Stimulated activated CD4-positive, alpha-beta T cell treated with anti-CD3 and anti-CD28 coated beads, TNF-alpha, amount 100 ng/mL, for 48 hours (primary cell): ENCODE data around the gene HYAL2.

Source experiments
- DNase-seq, 3 donors: peaks; one replicate each; pipeline ENCODE4 v3.0.0-alpha.2; 2020; ENCODE audit warnings: low read depth in 3 of 3

The HYAL2 gene, protein sequence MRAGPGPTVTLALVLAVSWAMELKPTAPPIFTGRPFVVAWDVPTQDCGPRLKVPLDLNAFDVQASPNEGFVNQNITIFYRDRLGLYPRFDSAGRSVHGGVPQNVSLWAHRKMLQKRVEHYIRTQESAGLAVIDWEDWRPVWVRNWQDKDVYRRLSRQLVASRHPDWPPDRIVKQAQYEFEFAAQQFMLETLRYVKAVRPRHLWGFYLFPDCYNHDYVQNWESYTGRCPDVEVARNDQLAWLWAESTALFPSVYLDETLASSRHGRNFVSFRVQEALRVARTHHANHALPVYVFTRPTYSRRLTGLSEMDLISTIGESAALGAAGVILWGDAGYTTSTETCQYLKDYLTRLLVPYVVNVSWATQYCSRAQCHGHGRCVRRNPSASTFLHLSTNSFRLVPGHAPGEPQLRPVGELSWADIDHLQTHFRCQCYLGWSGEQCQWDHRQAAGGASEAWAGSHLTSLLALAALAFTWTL

GRCh38 chr3:50322386-50323091 is at the start of gene HYAL2:
TSS of gene HYAL2 (minus strand) at chr3:50322745. CDS start at chr3:50320489, 2,256 bp downstream.
- DNase-seq = no peak

DNA sequence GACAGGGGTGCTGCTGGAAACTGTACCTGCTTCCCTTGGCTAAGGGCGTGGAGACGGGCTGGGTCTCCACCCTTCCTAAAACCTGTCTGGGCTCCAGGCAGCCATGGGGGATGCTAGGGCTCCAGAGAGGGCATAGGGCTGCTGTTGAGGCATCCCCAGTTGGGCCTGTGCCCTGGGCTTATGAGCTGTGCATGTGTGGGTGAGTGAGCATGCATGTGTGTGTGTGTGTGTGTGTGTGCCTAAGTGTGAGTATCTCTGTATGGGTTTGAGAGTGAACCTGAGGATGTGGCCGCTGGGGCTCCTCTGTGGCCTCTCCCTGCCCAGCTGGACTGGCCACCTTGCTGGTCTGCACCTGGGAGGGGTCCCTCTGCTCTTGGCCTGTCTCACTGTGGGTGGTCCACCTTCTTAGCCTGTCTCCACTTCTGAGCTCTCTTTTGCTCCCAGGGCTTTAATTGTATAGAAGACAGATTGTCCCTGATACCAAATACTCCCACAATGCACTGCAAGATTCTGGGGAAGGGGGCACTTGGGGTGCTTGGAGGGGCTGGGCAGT is 48.7 kb upstream of the HYAL2 start:
- DNase-seq = no peak

DNA sequence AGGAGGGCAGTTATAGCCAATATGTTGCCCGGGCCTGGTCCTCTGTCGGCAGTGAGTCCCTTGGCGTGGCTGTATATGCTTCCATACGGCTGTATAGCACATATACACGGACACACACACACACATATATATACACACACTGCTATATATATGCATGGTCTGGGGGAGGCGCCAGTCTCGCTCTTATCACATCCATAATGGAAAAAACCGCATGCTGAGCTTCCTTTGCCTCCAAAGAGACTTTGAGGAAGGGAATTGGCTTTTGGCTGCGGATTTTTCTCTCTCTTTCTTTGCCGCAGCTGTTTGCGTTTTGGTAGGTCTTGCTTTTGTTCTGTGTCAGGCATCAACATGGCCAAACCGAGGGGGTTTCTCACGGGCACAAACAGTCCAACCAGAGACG is 48.0 kb upstream of the HYAL2 start:
- DNase-seq = no peak

DNA sequence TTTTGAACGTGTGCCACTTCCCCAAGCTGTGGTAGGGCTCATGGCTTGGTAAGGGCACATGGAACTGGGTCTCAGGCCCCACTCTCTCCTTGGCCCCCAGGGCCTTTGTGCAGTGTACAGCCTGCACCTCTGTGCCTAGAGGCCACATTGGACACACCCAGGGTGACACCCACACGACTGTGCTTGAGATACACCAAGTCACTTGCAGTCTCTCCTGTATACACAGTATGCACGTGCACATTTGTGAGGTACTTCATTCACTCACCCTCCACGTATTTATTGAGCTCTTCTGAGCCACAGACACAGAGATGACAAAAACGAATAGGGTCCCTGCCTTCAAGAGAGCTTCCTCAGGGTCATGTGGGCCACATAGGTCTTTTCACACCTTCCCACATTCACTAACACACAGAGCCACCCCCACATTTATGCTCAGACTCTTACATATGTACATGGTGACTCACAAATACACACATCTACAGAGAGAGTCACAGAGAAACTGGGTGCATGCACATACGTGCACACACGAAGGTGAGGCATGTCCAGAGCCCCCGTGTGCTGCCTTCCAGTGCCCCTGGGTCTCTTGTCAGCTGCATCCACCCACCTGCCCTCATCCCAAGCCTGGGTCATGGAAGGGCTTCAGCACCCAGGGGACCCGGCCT is 46.6 kb upstream of the HYAL2 start:
- DNase-seq = no peak

DNA sequence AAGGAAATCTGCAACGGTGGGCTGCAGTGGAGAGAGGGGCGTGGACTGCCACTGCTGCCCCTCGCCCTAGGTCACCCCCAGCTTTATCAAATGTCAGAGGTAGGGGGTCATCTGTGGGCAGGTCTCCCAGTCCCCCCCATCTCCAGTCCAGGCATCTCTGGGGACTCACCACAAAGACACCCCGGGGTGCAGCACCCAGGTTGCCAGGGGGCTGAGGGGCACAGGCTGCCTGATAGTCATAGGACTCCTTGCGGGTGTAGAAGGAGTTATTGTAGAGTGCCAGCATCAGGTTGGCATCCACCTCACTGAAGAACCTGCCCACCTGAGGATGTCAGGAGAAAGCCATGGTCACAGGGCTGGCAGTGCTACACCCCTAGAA is 43.3 kb upstream of the HYAL2 start:
- no peak for DNase-seq

DNA sequence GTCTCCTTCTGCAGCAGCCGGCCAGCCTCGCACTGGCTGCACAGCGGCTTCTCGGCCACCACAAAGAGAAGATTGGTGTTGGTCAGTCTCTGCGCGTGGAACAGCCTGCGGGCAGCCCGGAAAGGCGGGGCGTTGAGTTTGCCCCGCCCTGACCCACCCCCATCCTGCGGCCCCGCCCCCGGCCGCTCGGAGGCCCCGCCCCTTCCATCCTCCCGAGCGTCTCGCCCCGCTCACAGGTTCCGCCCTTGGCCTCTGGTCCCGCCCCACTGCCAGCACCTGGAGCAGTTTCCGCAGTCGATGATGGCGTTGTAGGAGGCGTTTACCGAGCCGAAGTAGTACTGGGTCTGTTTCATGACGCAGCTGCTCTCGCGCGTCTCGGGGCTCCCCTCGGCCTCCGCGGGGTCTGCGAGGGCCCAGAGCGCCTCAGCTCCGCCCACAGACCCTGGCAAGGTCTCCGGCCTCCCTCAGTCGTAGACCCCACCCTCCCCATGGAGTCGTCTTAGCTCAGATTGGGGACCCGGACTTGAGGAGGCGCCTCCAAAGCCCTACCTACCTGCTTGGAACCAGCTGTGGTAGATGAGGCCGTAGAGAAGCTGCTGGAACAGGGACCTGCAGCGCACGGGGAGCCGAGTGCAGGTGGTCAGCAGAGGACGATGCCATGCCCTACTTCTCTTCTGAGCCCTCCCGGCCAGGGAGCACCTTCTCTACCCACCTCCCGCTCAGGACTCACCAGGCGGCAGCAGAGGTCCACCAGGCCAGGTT is 42.7 kb upstream of the HYAL2 start:
- DNase-seq = peak; percentile 88 to 95 (median 89)

- DNase-seq = no peak
Observed at GRCh38 chr3:50364573-50365079, 42.1 kb upstream of the HYAL2 start.

- no peak for DNase-seq
Observed at GRCh38 chr3:50359760-50360110, 37.2 kb upstream of the HYAL2 start.

- peak; percentile 88 to 94 (median 94) for DNase-seq
Observed at GRCh38 chr3:50358911-50359759, 36.6 kb upstream of the HYAL2 start, which contains the start of gene TMEM115. TSS of gene TMEM115 (minus strand) at chr3:50359521. CDS start at chr3:50359063, 458 bp downstream.

- DNase-seq = no peak
Observed at GRCh38 chr3:50358355-50358910, 35.9 kb upstream of the HYAL2 start.

DNA sequence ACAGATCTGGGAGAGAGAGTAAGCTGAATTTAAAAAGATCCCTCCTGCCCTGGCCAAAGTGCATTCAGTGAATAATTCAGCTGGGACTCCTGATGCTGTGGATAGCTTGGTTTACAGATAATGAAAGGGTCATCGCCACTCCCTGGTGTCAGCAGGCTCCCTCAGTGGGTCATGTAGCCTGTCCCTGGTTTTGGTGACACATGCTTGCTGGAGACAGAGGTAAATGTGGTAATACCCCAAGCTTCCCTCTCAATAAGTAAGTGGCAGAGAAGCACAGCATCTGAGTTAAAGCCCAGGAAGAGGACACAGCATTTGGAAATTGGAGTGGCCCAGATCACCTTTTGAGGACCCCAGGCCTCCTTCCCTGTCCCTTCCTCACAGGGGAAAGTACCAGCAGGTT is 34.9 kb upstream of the HYAL2 start:
- DNase-seq = no peak

DNA sequence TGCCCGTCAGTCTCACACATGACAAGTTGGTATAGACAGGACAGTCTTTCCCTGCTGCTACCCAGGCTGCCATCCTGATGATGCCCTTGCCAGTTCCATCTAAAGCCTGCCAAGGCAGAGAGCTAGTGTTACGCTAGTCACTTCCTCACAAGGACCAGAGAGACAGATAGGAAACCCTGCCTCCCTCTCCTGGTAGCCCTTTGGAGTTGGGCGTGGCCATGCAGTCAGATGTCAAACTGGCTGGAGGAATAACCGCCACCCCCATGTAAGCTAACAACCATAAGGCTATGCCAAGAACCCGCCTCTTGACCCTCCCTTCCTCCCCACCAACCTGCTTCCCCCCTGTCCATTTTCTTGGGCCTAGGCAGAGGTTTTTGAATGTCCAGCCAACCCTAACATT is 34.0 kb upstream of the HYAL2 start:
- no peak for DNase-seq

DNA sequence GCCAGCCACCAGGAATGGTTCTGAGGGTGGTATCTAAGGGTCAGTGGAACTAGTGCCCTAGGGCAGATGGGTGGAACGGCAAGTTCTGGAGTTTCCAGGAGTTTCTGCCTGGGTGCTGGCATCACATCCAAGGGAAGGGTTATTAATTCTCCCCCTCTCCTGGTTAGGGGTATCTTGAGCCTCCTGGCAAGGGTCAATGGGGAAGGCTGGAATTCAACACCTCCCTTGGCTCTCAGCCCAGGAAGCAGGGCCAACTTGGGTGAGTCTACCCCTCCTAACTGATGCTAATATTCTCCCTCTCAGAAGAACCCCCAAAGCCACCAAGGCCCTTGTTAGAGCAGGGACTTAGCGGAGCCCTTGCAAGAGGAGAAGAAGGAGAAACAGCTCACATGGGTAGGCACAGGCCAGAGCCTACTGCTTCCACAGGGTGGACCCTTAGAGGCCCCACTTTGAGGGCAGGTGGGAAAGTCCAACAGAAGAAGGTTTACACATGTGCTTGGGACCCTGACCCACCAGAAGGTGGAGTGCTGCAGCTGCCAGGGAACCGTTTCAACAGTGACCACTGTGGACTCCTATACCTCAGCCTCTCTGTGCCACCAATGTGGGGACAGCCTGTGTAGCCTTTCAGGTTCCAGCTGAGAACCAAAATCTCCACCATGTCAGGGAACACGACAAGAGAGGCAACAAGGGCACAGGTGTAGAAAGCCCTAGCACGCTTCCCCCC is 33.4 kb upstream of the HYAL2 start:
- no peak for DNase-seq

- no peak for DNase-seq
Observed at GRCh38 chr3:50354850-50355249, 32.3 kb upstream of the HYAL2 start.

GRCh38 chr3:50354186-50354764 is 31.7 kb upstream of the HYAL2 start:
- DNase-seq = no peak

- DNase-seq = no peak
Observed at GRCh38 chr3:50353245-50354004, 30.9 kb upstream of the HYAL2 start.

GRCh38 chr3:50352781-50353180 is 30.2 kb upstream of the HYAL2 start:
- DNase-seq = no peak

DNA sequence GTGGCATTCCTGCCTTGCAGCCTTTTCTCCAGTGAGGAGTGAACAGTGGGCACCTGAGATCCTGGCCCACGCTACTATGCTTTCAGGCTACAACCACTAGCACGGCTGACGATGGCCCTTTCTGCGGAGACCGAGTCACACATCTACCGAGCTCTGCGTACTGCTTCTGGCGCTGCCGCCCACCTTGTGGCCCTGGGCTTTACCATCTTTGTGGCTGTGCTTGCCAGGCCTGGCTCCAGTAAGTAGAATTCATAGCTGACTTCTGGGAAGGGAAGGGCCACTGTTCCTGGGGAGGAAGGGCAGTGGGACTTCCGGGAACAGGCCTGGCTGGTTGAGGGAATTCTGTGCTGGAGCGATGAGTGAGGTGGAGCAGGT is 28.8 kb upstream of the HYAL2 start:
- DNase-seq = no peak
